GM10248 (cell line): ENCODE measurements around the gene KXD1.

Experiments used
- CTCF ChIA-PET: fragments of 300-600 bp; sonication (Branson Sonifier 250); formaldehyde crosslinking; extraction: SDS; loops from one replicate; lab custom pipeline; 2021; ENCODE audit warnings: antibody characterized with exemption; lab: Yijun Ruan, JAX
- POLR2A ChIA-PET: fragments of 350-650 bp; sonication (Branson Sonifier 250); formaldehyde crosslinking; extraction: SDS; loops from one replicate; lab custom pipeline; 2020; ENCODE audit warnings: antibody characterized with exemption; lab: Yijun Ruan, JAX
- DNase-seq: peaks from one replicate; pipeline ENCODE4 v3.0.0; 2012; ENCODE audit errors: extremely low spot score
- CTCF ChIP-seq: IDR thresholded peaks from 2 replicates; pipeline ENCODE4 v1.5.1; 2012; ENCODE audit warnings: mild to moderate bottlenecking, low read depth; ENCODE audit errors: extremely low read depth, missing control alignments, control extremely low read depth

The KXD1 gene

GRCh38 chr19:18558202-18558555, 509 bp downstream of the KXD1 start:
- CTCF ChIA-PET = interaction anchor here (0.8 to 3.4 kb wide), 10 partner anchors 9 to 108 kb away, joined by 3 to 19 read pairs (median 6); partner anchors contain the start of genes FKBP8, REX1BD and UBA52
- POLR2A ChIA-PET = interaction anchor here (0.5 to 1.9 kb wide), 6 partner anchors 8 to 354 kb away, joined by 3 to 14 read pairs (median 4); partner anchors contain the start of genes FKBP8 and UBA52
- TF ChIP-seq CTCF = no peak
- no peak for DNase-seq

DNA sequence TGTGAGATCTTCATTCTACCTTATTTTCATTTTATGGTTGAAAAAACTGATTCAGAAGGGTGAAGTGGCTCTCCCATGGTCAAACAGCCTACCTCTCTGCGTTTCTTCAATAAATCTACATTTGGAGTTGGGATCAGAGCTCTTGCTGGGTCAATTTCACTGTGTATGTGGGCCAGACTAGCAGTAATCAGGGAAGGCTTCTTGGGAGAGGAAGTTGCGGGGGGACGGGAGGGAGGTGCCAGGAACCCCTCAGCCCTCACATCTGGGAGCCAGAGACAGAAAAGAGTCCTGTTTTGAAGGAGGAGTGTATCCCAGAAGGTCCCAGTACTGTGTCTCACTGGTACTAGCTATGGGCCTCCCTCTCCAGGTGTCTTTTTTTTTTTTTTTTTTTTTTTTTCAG, 934 bp downstream of the KXD1 start:
- CTCF ChIA-PET = interaction anchor here (0.8 to 3.4 kb wide), 10 partner anchors 9 to 108 kb away, joined by 3 to 19 read pairs (median 6); partner anchors contain the start of genes FKBP8, REX1BD and UBA52
- TF ChIP-seq CTCF = no peak
- POLR2A ChIA-PET = interaction anchor here (0.6 to 1.9 kb wide), 4 partner anchors 13 to 283 kb away, joined by 3 to 14 read pairs (median 4); partner anchors contain the start of genes FKBP8 and UBA52
- DNase-seq = no peak

- no peak for TF ChIP-seq CTCF
- CTCF ChIA-PET = interaction anchor here (0.7 to 1.6 kb wide), 4 partner anchors 16 to 49 kb away, joined by 3 to 5 read pairs (median 3); no protein-coding TSS in a partner anchor
- DNase-seq = no peak
- POLR2A ChIA-PET = no interaction called here
Observed at GRCh38 chr19:18559685-18560084, 2.0 kb downstream of the KXD1 start.

GRCh38 chr19:18562086-18562485, 4.4 kb downstream of the KXD1 start:
- no peak for TF ChIP-seq CTCF
- DNase-seq = no peak
- ChIA-PET POLR2A (no interaction called here), CTCF (interaction anchor here (1.5 to 3.5 kb wide), 2 partner anchors 10 to 27 kb away, joined by 6 to 12 read pairs; partner anchors contain the start of genes REX1BD and UBA52)

GRCh38 chr19:18566953-18567352, 9.3 kb downstream of the KXD1 start:
- no peak for TF ChIP-seq CTCF
- CTCF ChIA-PET = interaction anchor here (0.9 to 1.3 kb wide), 4 partner anchors 8 to 116 kb away, joined by 3 read pairs; partner anchors contain the start of gene KXD1
- POLR2A ChIA-PET = interaction anchor here (1.5 kb wide), 1 partner anchor 10 kb away, joined by 4 read pairs; the partner anchor contains the start of gene KXD1
- no peak for DNase-seq

- CTCF ChIA-PET = interaction anchor here (1.1 kb wide), 1 partner anchor 280 kb away, joined by 3 read pairs; no protein-coding TSS in a partner anchor
- DNase-seq = no peak
- TF ChIP-seq CTCF = no peak
- POLR2A ChIA-PET = interaction anchor here (1.5 kb wide), 1 partner anchor 11 kb away, joined by 4 read pairs; the partner anchor contains the start of gene KXD1
Observed at GRCh38 chr19:18568367-18568766, 10.7 kb downstream of the KXD1 start.
